D341Med (cell line): ENCODE measurements around the gene ALLC.
"Not testable (repeated sequence)": the region's sequence is repeated elsewhere in the genome, so short reads cannot be mapped to it uniquely, and the experiment has no call there.

Experiments used
- DNase-seq: peaks from one replicate; pipeline ENCODE4 v3.0.0; 2012; ENCODE audit warnings: low spot score

Gene ALLC

GRCh38 chr2:3654531-3655225 lies 3.3 kb upstream of the ALLC start:
- DNase-seq = no peak

GRCh38 chr2:3655871-3656761 lies 1.9 kb upstream of the ALLC start:
- no peak for DNase-seq

GRCh38 chr2:3656762-3657721 lies 958 bp upstream of the ALLC start:
- DNase-seq = no peak

- DNase-seq = peak; percentile 66
These were observed 1.7 kb downstream of the ALLC start for GRCh38 chr2:3659447-3660432.

GRCh38 chr2:3660640-3661039 lies 2.6 kb downstream of the ALLC start:
- DNase-seq = not testable (repeated sequence)

GRCh38 chr2:3661149-3661660 lies 3.2 kb downstream of the ALLC start:
- no peak for DNase-seq

GRCh38 chr2:3662239-3662638 lies 4.2 kb downstream of the ALLC start:
- DNase-seq = no peak

GRCh38 chr2:3664118-3664517 lies 6.1 kb downstream of the ALLC start:
- no peak for DNase-seq

GRCh38 chr2:3664925-3665324 lies 6.9 kb downstream of the ALLC start:
- no peak for DNase-seq

- DNase-seq = peak; percentile 11
These were observed 8.0 kb downstream of the ALLC start for GRCh38 chr2:3665886-3666612.

GRCh38 chr2:3666613-3666975 lies 8.6 kb downstream of the ALLC start:
- no peak for DNase-seq

- no peak for DNase-seq
These were observed 9.2 kb downstream of the ALLC start for GRCh38 chr2:3667151-3667631.

GRCh38 chr2:3669656-3670055 lies 11.7 kb downstream of the ALLC start:
- no peak for DNase-seq

GRCh38 chr2:3670376-3670775 lies 12.4 kb downstream of the ALLC start:
- no peak for DNase-seq

GRCh38 chr2:3670941-3671340 lies 12.9 kb downstream of the ALLC start:
- DNase-seq = no peak

- DNase-seq = no peak
These were observed 15.1 kb downstream of the ALLC start for GRCh38 chr2:3672861-3673678.

- no peak for DNase-seq
These were observed 16.3 kb downstream of the ALLC start for GRCh38 chr2:3674066-3674845.

- no peak for DNase-seq
These were observed 17.7 kb downstream of the ALLC start for GRCh38 chr2:3675687-3676086.
